Endodermal cell (in vitro differentiated cells): ENCODE results near the gene ENPP4. TPM values are rescaled to one million over a fixed set of nuclear protein-coding genes. Genes with fewer than 3 reads are reported as not detected.

Experiments used
- DNase-seq: peaks from one replicate; pipeline ENCODE4 v3.0.0-alpha.2; 2017
- H3K27ac ChIP-seq: 2 replicates; pipeline ENCODE4 v1.5.1; 2013; ENCODE audit warnings: mild to moderate bottlenecking, low read depth, low read length, moderate library complexity
- H3K27me3 ChIP-seq: 2 replicates; pipeline ENCODE4 v1.6.1; 2013; ENCODE audit warnings: mild to moderate bottlenecking, low read length, moderate library complexity; ENCODE audit not compliant: insufficient read depth, control insufficient read depth, poor library complexity, severe bottlenecking
- H3K36me3 ChIP-seq: 2 replicates; pipeline ENCODE4 v1.7.0; 2013; ENCODE audit warnings: mild to moderate bottlenecking, low read length, moderate library complexity; ENCODE audit not compliant: control insufficient read depth, insufficient read depth
- H3K4me1 ChIP-seq: one replicate; pipeline ENCODE4 v1.7.0; 2013; ENCODE audit warnings: low read length; ENCODE audit not compliant: control insufficient read depth, insufficient read depth
- H3K4me3 ChIP-seq: 2 replicates; pipeline ENCODE4 v1.5.1; 2013; ENCODE audit warnings: mild to moderate bottlenecking, low read length, moderate library complexity
- H3K9ac ChIP-seq: 2 replicates; pipeline ENCODE4 v1.6.1; 2013; ENCODE audit warnings: mild to moderate bottlenecking, low read length, moderate library complexity; ENCODE audit not compliant: poor library complexity, severe bottlenecking; ENCODE audit errors: extremely low read depth
- H3K9me3 ChIP-seq: 2 replicates; pipeline ENCODE4 v1.6.1; 2013; ENCODE audit warnings: mild to moderate bottlenecking, low read length, moderate library complexity; ENCODE audit not compliant: control insufficient read depth
- H3K27ac Mint-ChIP-seq: 2 replicates; pipeline ENCODE4 v1.8.0; 2020; ENCODE audit warnings: mixed read lengths
- H3K27me3 Mint-ChIP-seq: 2 replicates; pipeline ENCODE4 v1.8.0; 2021; ENCODE audit warnings: mild to moderate bottlenecking, mixed read lengths; ENCODE audit not compliant: insufficient read depth
- H3K36me3 Mint-ChIP-seq: 2 replicates; pipeline ENCODE4 v1.8.0; 2020; ENCODE audit warnings: low read depth, mixed read lengths
- H3K4me1 Mint-ChIP-seq: 2 replicates; pipeline ENCODE4 v1.8.0; 2020; ENCODE audit warnings: mixed read lengths
- H3K4me3 Mint-ChIP-seq: 2 replicates; pipeline ENCODE4 v1.8.0; 2020; ENCODE audit warnings: mild to moderate bottlenecking, moderate library complexity, mixed read lengths
- H3K9me3 Mint-ChIP-seq: 2 replicates; pipeline ENCODE4 v1.8.0; 2020; ENCODE audit warnings: mild to moderate bottlenecking, mixed read lengths
- WGBS, 2 experiments: methylation state at CpG; one replicate each; pipeline versions ENCODE4 v1.1.5 to v1.1.7; 2013; ENCODE audit warnings: missing lambda C conversion rate in 2 of 2, mixed read lengths in 1 of 2; ENCODE audit not compliant: insufficient coverage in 1 of 2, insufficient read length in 1 of 2; 5-methylcytosine and 5-hydroxymethylcytosine counted together
- total RNA-seq, 2 donors: library from RNA; stranded (reverse); fragmentation: NEBNext Ultra II Directional in 1 of 2; extraction: Animal tissue kit (Norgen Biotek cat#: 25700) in 1 of 2; gene quantifications; 2 replicates in 1 of 2; 3 replicates in 1 of 2; pipeline ENCODE4 v1.2.1, GENCODE V29; 2021
- TF ChIP-seq, protein P1 (sequence below): fragments of 200-600 bp; sonication (generic); conservative IDR thresholded peaks from 2 replicates; pipeline ENCODE4 v1.5.0; 2021; ENCODE audit warnings: antibody characterized with exemption, mild to moderate bottlenecking

The ENPP4 gene
- total RNA-seq, 2 donors from 2014 or later, result 3.5 to 7.2 TPM

DNA sequence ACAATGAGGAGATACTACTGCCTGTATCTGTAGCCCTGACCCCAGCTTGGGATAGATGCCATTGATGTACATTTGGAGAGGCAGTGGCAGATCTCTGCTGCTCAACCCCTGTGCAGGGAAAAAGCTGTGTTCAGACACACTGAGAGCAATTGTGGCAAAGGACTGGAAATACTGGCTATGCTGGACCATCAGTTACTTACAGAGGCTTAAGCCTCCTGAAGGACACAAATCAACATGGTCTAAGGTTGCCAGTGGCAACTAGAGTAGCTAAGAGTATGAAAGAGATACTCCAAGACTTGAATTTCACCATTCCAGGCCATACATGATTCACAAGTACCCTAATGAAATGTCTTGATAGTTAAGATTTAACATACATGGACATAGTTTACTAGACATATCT, 32.4 kb upstream of the ENPP4 start:
- no peaks in the 10 kb centered on the region for H3K36me3 ChIP-seq
- Mint-ChIP-seq H3K9me3 (peaks cover 31% of the 10 kb centered on the region), H3K4me3 (no peak overlapping the region), H3K27ac (no peak overlapping the region), H3K36me3 (no peaks in the 10 kb centered on the region), H3K27me3 (no peaks in the 10 kb centered on the region), H3K4me1 (peaks cover 3% of the 10 kb centered on the region)
- no peak overlapping the region for H3K4me3 ChIP-seq
- H3K27me3 ChIP-seq, result no peaks in the 10 kb centered on the region
- H3K4me1 ChIP-seq, result peaks cover 3% of the 10 kb centered on the region
- no peak overlapping the region for H3K9ac ChIP-seq
- no peak overlapping the region for H3K27ac ChIP-seq
- TF ChIP-seq, protein P1, sequence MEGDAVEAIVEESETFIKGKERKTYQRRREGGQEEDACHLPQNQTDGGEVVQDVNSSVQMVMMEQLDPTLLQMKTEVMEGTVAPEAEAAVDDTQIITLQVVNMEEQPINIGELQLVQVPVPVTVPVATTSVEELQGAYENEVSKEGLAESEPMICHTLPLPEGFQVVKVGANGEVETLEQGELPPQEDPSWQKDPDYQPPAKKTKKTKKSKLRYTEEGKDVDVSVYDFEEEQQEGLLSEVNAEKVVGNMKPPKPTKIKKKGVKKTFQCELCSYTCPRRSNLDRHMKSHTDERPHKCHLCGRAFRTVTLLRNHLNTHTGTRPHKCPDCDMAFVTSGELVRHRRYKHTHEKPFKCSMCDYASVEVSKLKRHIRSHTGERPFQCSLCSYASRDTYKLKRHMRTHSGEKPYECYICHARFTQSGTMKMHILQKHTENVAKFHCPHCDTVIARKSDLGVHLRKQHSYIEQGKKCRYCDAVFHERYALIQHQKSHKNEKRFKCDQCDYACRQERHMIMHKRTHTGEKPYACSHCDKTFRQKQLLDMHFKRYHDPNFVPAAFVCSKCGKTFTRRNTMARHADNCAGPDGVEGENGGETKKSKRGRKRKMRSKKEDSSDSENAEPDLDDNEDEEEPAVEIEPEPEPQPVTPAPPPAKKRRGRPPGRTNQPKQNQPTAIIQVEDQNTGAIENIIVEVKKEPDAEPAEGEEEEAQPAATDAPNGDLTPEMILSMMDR, result no peak
- H3K9me3 ChIP-seq, result peaks cover 19% of the 10 kb centered on the region
- no peak for DNase-seq

DNA sequence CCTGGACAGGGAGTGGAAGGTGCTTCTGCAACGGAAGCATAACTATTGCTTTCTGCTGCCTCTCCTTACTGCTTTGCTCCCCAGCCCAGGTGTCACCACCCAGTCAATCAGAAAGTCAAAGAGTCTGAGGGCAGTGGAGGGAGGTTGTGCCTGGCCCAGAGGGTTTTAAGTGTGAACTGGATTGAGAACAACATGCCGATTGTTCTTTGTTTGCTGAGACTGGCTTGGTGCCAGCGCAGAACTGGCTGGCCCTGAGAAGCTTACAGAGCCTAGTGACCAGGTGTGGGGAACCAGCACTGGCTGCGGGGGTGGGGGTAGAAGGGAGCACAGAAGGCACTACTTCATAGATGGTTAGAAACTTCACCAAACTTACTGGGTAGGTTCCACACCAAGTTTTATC, 31.1 kb upstream of the ENPP4 start:
- Mint-ChIP-seq H3K27ac (no peak overlapping the region), H3K4me3 (no peak overlapping the region)

DNA sequence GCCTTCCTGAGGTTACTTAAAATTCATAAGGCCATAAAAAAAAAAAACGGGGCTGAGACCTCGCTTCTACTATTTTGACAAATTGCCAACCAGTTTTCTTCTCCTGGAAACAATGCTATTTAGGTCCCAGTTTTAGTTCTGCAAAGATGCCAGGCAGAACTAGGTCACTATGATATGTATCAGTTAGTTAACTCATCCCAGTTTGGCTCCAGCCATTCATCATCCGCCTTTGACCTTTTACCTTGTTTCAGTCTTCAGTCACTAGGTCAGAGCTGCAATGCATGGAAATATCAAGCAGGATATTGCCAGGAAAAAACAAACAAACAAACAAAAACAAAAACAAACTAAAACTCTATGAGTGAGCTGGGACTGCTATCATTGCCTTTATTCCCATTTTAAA, 29.8 kb upstream of the ENPP4 start:
- Mint-ChIP-seq H3K27me3 (no peaks in the 10 kb centered on the region), H3K36me3 (no peaks in the 10 kb centered on the region), H3K4me3 (no peak overlapping the region), H3K9me3 (peaks cover 16% of the 10 kb centered on the region), H3K27ac (no peak overlapping the region), H3K4me1 (peaks cover 3% of the 10 kb centered on the region)
- Histone ChIP-seq H3K9ac (no peak overlapping the region), H3K4me1 (peaks cover 3% of the 10 kb centered on the region), H3K36me3 (no peaks in the 10 kb centered on the region), H3K9me3 (peaks cover 6% of the 10 kb centered on the region), H3K4me3 (no peak overlapping the region), H3K27ac (no peak overlapping the region), H3K27me3 (no peaks in the 10 kb centered on the region)
- 86 to 92% methylated on average over 2 to 3 of the region's 3 CpGs for WGBS, 2 experiments
- no peak for DNase-seq
- TF ChIP-seq, protein P1, result no peak

More for the DNA sequence above, 31.1 kb upstream of the ENPP4 start:
- no peaks in the 10 kb centered on the region for H3K27me3 Mint-ChIP-seq
- peaks cover 19% of the 10 kb centered on the region for H3K9me3 ChIP-seq
- no peaks in the 10 kb centered on the region for H3K36me3 Mint-ChIP-seq
- DNase-seq, result no peak
- TF ChIP-seq, protein P1, result no peak
- H3K9me3 Mint-ChIP-seq, result peaks cover 29% of the 10 kb centered on the region
- H3K4me3 ChIP-seq, result no peak overlapping the region
- 94% methylated on average over 4 of the region's 4 CpGs; no CpG with 5 or more reads in 1 of the 2 experiments for WGBS, 2 experiments
- peaks cover 3% of the 10 kb centered on the region for H3K4me1 Mint-ChIP-seq
- no peak overlapping the region for H3K27ac ChIP-seq
- H3K36me3 ChIP-seq, result no peaks in the 10 kb centered on the region
- no peak overlapping the region for H3K9ac ChIP-seq
- peaks cover 3% of the 10 kb centered on the region for H3K4me1 ChIP-seq
- H3K27me3 ChIP-seq, result no peaks in the 10 kb centered on the region
